SJSA1 (cell line): Measurements from ENCODE around the gene ANKRD27. TPM values are rescaled to one million over a fixed set of nuclear protein-coding genes. Genes with fewer than 3 reads are reported as not detected.
"Not testable (repeated sequence)": the region's sequence is repeated elsewhere in the genome, so short reads cannot be mapped to it uniquely, and the experiment has no call there.

Experiments used
- DNase-seq, 2 experiments: peaks; one replicate each; pipeline ENCODE4 v3.0.0-alpha.2; 2015 to 2020; ENCODE audit warnings: low spot score in 2 of 2, low read depth in 1 of 2
- H3K27ac ChIP-seq: fragments of 250-450 bp; sonication (Bioruptor Pico); 2 replicates; pipeline ENCODE4 v1.5.1; 2020; ENCODE audit warnings: mild to moderate bottlenecking, moderate library complexity
- H3K27me3 ChIP-seq: fragments of 250-450 bp; sonication (Bioruptor Pico); replicated peaks from 2 replicates; pipeline ENCODE4 v1.5.1; 2020; ENCODE audit warnings: mild to moderate bottlenecking, moderate library complexity
- H3K36me3 ChIP-seq: fragments of 250-450 bp; sonication (Bioruptor Pico); 2 replicates; pipeline ENCODE4 v1.5.1; 2020; ENCODE audit warnings: mild to moderate bottlenecking
- H3K4me1 ChIP-seq: fragments of 250-450 bp; sonication (Bioruptor Pico); replicated peaks from 2 replicates; pipeline ENCODE4 v1.6.1; 2021; ENCODE audit warnings: mild to moderate bottlenecking
- H3K4me3 ChIP-seq: fragments of 250-450 bp; sonication (Bioruptor Pico); 2 replicates; pipeline ENCODE4 v1.5.1; 2020; ENCODE audit warnings: mild to moderate bottlenecking
- H3K9me3 ChIP-seq: fragments of 250-450 bp; sonication (Bioruptor Pico); replicated peaks from 2 replicates; pipeline ENCODE4 v1.5.1; 2020; ENCODE audit warnings: mild to moderate bottlenecking
- total RNA-seq: library from RNA; depleted of rRNA; stranded (reverse); fragments of >200 nt; shearing (Covaris generic); gene quantifications from 2 replicates; pipeline ENCODE4 v1.2.3, GENCODE V29; 2014

ANKRD27 gene
- total RNA-seq, 1 experiment from 2014 or later: 26.2 TPM

GRCh38 chr19:32595491-32595890 is 79.5 kb downstream of the ANKRD27 start:
- no peak overlapping the region for H3K4me3 ChIP-seq
- H3K27me3 ChIP-seq: no peaks in the 10 kb centered on the region
- H3K27ac ChIP-seq: no peak overlapping the region
- no peaks in the 10 kb centered on the region for H3K4me1 ChIP-seq
- DNase-seq: no peak
- peaks cover 73% of the 10 kb centered on the region for H3K36me3 ChIP-seq
- no peaks in the 10 kb centered on the region for H3K9me3 ChIP-seq

GRCh38 chr19:32594021-32594420 is 81.0 kb downstream of the ANKRD27 start:
- H3K27me3 ChIP-seq: no peaks in the 10 kb centered on the region
- H3K9me3 ChIP-seq: no peaks in the 10 kb centered on the region
- H3K36me3 ChIP-seq: peaks cover 67% of the 10 kb centered on the region
- H3K27ac ChIP-seq: no peak overlapping the region
- no peaks in the 10 kb centered on the region for H3K4me1 ChIP-seq
- no peak overlapping the region for H3K4me3 ChIP-seq
- no peak for DNase-seq

- H3K9me3 ChIP-seq, H3K27me3 ChIP-seq, DNase-seq, H3K4me3 ChIP-seq, H3K4me1 ChIP-seq, H3K27ac ChIP-seq: not testable (repeated sequence)
- H3K36me3 ChIP-seq: peaks cover 68% of the 10 kb centered on the region
Observed at GRCh38 chr19:32587747-32588504, 87.1 kb downstream of the ANKRD27 start.

DNA sequence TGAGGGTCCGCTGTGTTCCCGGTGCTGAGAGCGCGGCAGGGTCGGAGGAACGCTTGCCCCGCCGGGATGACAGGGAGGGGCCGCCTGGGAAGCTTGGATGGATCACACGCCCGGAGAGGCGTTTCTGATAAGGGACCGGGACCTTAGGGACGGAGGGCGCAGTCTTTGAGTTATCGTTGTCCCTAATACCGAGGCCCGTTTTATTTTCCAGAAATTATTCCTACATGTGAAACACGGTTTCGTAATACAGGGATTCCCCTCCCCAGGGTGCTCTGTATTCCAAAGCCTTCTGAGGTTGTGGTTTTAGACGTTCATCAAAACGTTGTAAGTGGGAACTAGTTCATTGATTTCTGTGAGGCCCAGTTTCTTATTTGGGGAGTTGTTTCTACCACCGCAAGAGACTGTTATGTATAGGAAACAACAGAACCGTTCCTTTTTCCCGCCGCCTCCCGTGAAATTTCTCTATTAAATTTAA is 93.2 kb downstream of the ANKRD27 start:
- Histone ChIP-seq H3K27me3 (no peaks in the 10 kb centered on the region), H3K9me3 (no peaks in the 10 kb centered on the region), H3K4me3 (peak overlapping the region; percentile 94), H3K4me1 (no peaks in the 10 kb centered on the region), H3K36me3 (peaks cover 50% of the 10 kb centered on the region), H3K27ac (peak overlapping the region; percentile 51)
- DNase-seq: peak in 1 of 2 experiments; percentile 47

GRCh38 chr19:32580901-32581704 is 93.9 kb downstream of the ANKRD27 start, which contains the start of gene PDCD5:
Gene PDCD5 (plus strand): TSS chr19:32581190. CDS start chr19:32581262, 72 bp downstream.
- DNase-seq: peak; percentile 89 to 95
- peak within 1 kb of the TSS; percentile 51 for H3K27ac ChIP-seq
- H3K27me3 ChIP-seq: no peaks in the 10 kb centered on the region
- peak within 1 kb of the TSS; percentile 94 for H3K4me3 ChIP-seq
- H3K4me1 ChIP-seq: no peaks in the 10 kb centered on the region
- H3K9me3 ChIP-seq: no peaks in the 10 kb centered on the region
- peaks cover 43% of the 10 kb centered on the region for H3K36me3 ChIP-seq

DNA sequence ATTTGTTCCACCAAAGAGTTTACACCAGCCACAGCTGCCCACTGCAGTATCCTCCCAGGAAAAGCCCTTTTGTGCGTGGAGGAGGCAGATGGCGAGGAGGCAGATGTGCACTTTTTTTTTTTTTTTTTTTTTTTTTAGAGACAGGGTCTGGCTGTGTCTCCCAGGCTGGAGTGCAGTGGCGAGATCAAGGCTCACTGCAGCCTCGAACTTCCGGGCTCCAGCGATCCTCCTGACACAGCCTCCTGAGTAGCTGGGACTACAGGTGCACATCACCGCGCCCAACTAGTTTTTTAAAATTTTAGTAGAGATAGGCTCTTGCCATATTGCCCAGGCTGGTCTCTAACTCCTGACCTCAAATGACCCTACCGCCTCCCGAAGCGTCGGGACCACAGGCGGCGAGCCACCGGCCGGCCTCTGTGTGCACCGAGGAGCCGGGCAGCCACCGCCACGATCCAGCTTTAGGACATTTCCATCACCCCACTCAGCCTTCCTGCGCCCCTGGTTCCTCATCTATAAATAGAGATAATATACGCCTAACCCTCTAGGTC is 94.6 kb downstream of the ANKRD27 start:
- peaks cover 37% of the 10 kb centered on the region for H3K36me3 ChIP-seq

DNA sequence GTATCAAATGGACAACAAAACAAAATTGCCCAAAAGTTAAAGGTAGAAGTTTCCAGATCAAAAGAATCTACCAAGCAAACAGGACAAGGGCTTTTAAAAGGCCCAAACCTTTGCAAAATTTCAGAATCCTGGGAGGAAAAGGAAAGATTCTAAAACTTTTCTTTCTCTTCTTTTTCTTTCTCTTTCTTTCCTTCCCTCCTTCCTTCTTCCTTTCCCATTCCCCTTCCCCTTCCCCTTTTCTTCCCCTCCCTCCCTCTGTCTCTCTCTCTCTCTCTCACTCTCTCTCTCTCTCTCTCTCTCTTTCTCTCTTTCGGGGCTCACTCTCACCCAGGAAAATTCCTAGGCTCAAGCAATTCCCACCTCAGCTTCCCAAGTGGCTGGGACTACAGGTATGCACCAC is 98.2 kb downstream of the ANKRD27 start:
- no peak for DNase-seq
- Histone ChIP-seq H3K27me3 (no peaks in the 10 kb centered on the region), H3K4me3 (no peak overlapping the region), H3K27ac (no peak overlapping the region), H3K9me3 (no peaks in the 10 kb centered on the region), H3K4me1 (no peaks in the 10 kb centered on the region), H3K36me3 (peaks cover 7% of the 10 kb centered on the region)

More for the DNA sequence above, 94.6 kb downstream of the ANKRD27 start:
- no peak for DNase-seq
- no peaks in the 10 kb centered on the region for H3K9me3 ChIP-seq
- no peaks in the 10 kb centered on the region for H3K4me1 ChIP-seq
- peak overlapping the region; percentile 94 for H3K4me3 ChIP-seq
- H3K27ac ChIP-seq: no peak overlapping the region
- no peaks in the 10 kb centered on the region for H3K27me3 ChIP-seq

GRCh38 chr19:32573492-32573794 is 101.5 kb downstream of the ANKRD27 start:
- DNase-seq: no peak
- Histone ChIP-seq H3K9me3 (no peaks in the 10 kb centered on the region), H3K27ac (no peak overlapping the region), H3K4me3 (no peak overlapping the region), H3K36me3 (no peaks in the 10 kb centered on the region), H3K4me1 (no peaks in the 10 kb centered on the region), H3K27me3 (no peaks in the 10 kb centered on the region)

- not testable (repeated sequence) for H3K9me3 ChIP-seq, H3K4me1 ChIP-seq, H3K36me3 ChIP-seq, H3K27me3 ChIP-seq, H3K27ac ChIP-seq, H3K4me3 ChIP-seq, DNase-seq
Observed at GRCh38 chr19:32572700-32573491, 102.1 kb downstream of the ANKRD27 start.

GRCh38 chr19:32571471-32572075 is 103.4 kb downstream of the ANKRD27 start:
- H3K9me3 ChIP-seq, H3K36me3 ChIP-seq, H3K4me3 ChIP-seq, H3K27ac ChIP-seq, H3K27me3 ChIP-seq, DNase-seq, H3K4me1 ChIP-seq: not testable (repeated sequence)

GRCh38 chr19:32570081-32570785 is 104.7 kb downstream of the ANKRD27 start:
- peak; percentile 47 to 60 for DNase-seq
- H3K27me3 ChIP-seq: no peaks in the 10 kb centered on the region
- H3K36me3 ChIP-seq: no peaks in the 10 kb centered on the region
- no peak overlapping the region for H3K4me3 ChIP-seq
- no peak overlapping the region for H3K27ac ChIP-seq
- H3K9me3 ChIP-seq: no peaks in the 10 kb centered on the region
- H3K4me1 ChIP-seq: no peaks in the 10 kb centered on the region

DNA sequence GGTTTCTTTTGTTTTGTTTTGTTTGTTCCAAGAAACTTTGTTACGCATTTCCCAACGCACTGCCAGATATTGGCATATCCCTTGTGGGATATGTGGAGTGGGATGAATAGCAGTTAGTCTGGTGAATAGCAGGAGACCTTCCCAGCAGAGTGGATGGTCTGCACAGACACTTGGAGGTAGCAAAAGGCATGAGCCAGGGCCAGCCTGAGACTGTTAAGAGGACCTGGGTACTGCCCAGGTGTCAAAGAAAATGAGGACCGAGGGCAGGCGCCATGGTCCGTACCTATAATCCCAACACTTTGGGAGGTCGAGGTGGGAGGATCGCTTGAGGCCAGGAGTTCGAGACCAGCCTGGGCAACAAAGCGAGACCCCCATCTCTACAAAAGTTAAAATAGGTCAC is 107.5 kb downstream of the ANKRD27 start:
- Histone ChIP-seq H3K4me1 (no peaks in the 10 kb centered on the region), H3K27ac (no peak overlapping the region), H3K36me3 (no peaks in the 10 kb centered on the region), H3K9me3 (no peaks in the 10 kb centered on the region), H3K27me3 (no peaks in the 10 kb centered on the region), H3K4me3 (no peak overlapping the region)
- DNase-seq: peak in 1 of 2 experiments; percentile 22
